Skeletal muscle satellite cell (primary cell): ENCODE results near the gene ZNF488.

Experiments used
- H3K27me3 ChIP-seq: 2 replicates; pipeline ENCODE4 v1.7.0; 2013; ENCODE audit warnings: low read length; ENCODE audit not compliant: control insufficient read depth, insufficient read depth
- H3K36me3 ChIP-seq: 2 replicates; pipeline ENCODE4 v1.7.0; 2013; ENCODE audit warnings: mild to moderate bottlenecking, control low read depth, low read length; ENCODE audit not compliant: insufficient read depth
- H3K4me1 ChIP-seq: 2 replicates; pipeline ENCODE4 v1.7.0; 2013; ENCODE audit warnings: low read length; ENCODE audit not compliant: control insufficient read depth, insufficient read depth
- H3K4me2 ChIP-seq: 2 replicates; pipeline ENCODE4 v1.7.0; 2013; ENCODE audit warnings: mild to moderate bottlenecking, low read length
- H3K4me3 ChIP-seq: 2 replicates; pipeline ENCODE4 v1.7.0; 2013; ENCODE audit warnings: low read length
- H3K9ac ChIP-seq: 2 replicates; pipeline ENCODE4 v1.7.0; 2013; ENCODE audit warnings: mild to moderate bottlenecking, low read depth, low read length, moderate library complexity
- H3K9me3 ChIP-seq: replicated peaks from 2 replicates; pipeline ENCODE4 v1.7.0; 2013; ENCODE audit warnings: mild to moderate bottlenecking, control low read depth, low read length

The ZNF488 gene

DNA sequence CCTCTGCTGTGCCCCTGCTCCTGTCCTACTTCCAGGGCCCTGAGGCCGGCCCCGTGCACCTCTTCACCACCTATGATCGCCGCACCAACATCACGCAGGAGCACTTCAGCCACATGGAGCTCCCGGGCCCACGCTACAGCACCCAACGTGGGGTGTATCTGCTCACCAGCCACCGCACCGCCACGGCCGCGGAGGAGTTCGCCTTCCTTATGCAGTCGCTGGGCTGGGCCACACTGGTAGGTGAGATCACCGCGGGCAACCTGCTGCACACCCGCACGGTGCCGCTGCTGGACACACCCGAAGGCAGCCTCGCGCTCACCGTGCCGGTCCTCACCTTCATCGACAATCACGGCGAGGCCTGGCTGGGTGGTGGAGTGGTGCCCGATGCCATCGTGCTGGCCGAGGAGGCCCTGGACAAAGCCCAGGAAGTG lies 34.1 kb downstream of the ZNF488 start:
- Histone ChIP-seq H3K4me1 (no peaks in the 10 kb centered on the region), H3K9ac (no peak overlapping the region), H3K4me3 (no peak overlapping the region), H3K27me3 (peaks cover 30% of the 10 kb centered on the region), H3K9me3 (no peaks in the 10 kb centered on the region), H3K36me3 (no peaks in the 10 kb centered on the region), H3K4me2 (no peak overlapping the region)

DNA sequence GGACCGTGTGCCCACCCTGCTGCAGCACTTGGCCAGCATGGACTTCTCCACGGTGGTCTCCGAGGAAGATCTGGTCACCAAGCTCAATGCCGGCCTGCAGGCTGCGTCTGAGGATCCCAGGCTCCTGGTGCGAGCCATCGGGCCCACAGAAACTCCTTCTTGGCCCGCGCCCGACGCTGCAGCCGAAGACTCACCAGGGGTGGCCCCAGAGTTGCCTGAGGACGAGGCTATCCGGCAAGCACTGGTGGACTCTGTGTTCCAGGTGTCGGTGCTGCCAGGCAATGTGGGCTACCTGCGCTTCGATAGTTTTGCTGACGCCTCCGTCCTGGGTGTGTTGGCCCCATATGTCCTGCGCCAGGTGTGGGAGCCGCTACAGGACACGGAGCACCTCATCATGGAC lies 34.6 kb downstream of the ZNF488 start:
- H3K9ac ChIP-seq = no peak overlapping the region
- no peaks in the 10 kb centered on the region for H3K4me1 ChIP-seq
- no peak overlapping the region for H3K4me3 ChIP-seq
- H3K27me3 ChIP-seq = peaks cover 32% of the 10 kb centered on the region
- no peak overlapping the region for H3K4me2 ChIP-seq
- no peaks in the 10 kb centered on the region for H3K36me3 ChIP-seq
- no peaks in the 10 kb centered on the region for H3K9me3 ChIP-seq

DNA sequence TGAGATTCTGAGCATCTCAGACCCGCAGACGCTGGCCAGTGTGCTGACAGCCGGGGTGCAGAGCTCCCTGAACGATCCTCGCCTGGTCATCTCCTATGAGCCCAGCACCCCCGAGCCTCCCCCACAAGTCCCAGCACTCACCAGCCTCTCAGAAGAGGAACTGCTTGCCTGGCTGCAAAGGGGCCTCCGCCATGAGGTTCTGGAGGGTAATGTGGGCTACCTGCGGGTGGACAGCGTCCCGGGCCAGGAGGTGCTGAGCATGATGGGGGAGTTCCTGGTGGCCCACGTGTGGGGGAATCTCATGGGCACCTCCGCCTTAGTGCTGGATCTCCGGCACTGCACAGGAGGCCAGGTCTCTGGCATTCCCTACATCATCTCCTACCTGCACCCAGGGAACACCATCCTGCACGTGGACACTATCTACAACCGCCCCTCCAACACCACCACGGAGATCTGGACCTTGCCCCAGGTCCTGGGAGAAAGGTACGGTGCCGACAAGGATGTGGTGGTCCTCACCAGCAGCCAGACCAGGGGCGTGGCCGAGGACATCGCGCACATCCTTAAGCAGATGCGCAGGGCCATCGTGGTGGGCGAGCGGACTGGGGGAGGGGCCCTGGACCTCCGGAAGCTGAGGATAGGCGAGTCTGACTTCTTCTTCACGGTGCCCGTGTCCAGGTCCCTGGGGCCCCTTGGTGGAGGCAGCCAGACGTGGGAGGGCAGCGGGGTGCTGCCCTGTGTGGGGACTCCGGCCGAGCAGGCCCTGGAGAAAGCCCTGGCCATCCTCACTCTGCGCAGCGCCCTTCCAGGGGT lies 35.2 kb downstream of the ZNF488 start:
- no peaks in the 10 kb centered on the region for H3K4me1 ChIP-seq
- no peaks in the 10 kb centered on the region for H3K9me3 ChIP-seq
- H3K9ac ChIP-seq = no peak overlapping the region
- H3K36me3 ChIP-seq = no peaks in the 10 kb centered on the region
- H3K4me2 ChIP-seq = no peak overlapping the region
- peaks cover 32% of the 10 kb centered on the region for H3K27me3 ChIP-seq
- no peak overlapping the region for H3K4me3 ChIP-seq

DNA sequence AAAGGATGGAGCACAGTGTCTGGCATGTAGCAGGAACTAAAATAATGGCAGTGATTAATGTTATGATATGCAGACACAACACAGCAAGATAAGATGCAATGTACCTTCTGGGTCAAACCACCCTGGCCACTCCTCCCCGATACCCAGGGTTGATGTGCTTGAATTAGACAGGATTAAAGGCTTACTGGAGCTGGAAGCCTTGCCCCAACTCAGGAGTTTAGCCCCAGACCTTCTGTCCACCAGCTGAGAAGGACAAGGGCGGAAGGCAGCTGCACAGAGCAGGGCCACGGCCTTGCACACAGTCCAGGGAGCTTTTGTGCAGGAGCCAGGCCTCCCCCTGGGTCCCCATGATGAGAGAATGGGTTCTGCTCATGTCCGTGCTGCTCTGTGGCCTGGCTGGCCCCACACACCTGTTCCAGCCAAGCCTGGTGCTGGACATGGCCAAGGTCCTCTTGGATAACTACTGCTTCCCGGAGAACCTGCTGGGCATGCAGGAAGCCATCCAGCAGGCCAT lies 35.9 kb downstream of the ZNF488 start, which contains the start of gene RBP3:
TSS of gene RBP3 (plus strand) at position 226 of the 514 bp plus-strand sequence. CDS start at position 348, 122 bp downstream.
- no peaks in the 10 kb centered on the region for H3K36me3 ChIP-seq
- no peak within 1 kb of the TSS for H3K9ac ChIP-seq
- peaks cover 32% of the 10 kb centered on the region for H3K27me3 ChIP-seq
- no peaks in the 10 kb centered on the region for H3K9me3 ChIP-seq
- H3K4me3 ChIP-seq = no peak within 1 kb of the TSS
- no peaks in the 10 kb centered on the region for H3K4me1 ChIP-seq
- H3K4me2 ChIP-seq = no peak within 1 kb of the TSS

DNA sequence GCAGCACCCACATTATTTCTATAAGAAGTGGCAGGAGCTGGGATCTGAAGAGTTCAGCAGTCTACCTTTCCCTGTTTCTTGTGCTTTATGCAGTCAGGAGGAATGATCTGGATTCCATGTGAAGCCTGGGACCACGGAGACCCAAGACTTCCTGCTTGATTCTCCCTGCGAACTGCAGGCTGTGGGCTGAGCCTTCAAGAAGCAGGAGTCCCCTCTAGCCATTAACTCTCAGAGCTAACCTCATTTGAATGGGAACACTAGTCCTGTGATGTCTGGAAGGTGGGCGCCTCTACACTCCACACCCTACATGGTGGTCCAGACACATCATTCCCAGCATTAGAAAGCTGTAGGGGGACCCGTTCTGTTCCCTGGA lies 36.8 kb downstream of the ZNF488 start:
- Histone ChIP-seq H3K36me3 (no peaks in the 10 kb centered on the region), H3K4me2 (no peak overlapping the region), H3K4me1 (no peaks in the 10 kb centered on the region), H3K4me3 (no peak overlapping the region), H3K9ac (no peak overlapping the region), H3K9me3 (no peaks in the 10 kb centered on the region), H3K27me3 (peaks cover 28% of the 10 kb centered on the region)

DNA sequence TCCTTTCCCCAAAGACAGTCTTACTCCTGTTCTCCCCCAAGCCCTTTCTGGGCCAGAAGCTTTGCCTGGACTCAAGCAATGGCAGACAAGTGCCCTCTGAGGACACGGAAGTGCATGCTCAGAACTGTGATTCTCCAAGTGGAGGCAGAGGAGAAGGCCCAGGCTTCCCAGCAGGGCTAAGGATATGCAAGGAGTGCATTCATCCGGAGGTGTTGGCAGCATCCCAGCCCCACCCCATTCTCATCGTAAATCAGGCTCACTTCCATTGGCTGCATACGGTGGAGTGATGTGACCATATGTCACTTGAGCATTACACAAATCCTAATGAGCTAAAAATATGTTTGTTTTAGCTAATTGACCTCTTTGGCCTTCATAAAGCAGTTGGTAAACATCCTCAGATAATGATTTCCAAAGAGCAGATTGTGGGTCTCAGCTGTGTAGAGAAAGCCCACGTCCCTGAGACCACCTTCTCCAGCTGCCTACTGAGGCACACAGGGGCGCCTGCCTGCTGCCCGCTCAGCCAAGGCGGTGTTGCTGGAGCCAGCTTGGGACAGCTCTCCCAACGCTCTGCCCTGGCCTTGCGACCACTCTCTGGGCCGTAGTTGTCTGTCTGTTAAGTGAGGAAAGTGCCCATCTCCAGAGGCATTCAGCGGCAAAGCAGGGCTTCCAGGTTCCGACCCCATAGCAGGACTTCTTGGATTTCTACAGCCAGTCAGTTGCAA lies 37.4 kb downstream of the ZNF488 start:
- H3K36me3 ChIP-seq = no peaks in the 10 kb centered on the region
- no peak overlapping the region for H3K4me3 ChIP-seq
- no peak overlapping the region for H3K4me2 ChIP-seq
- H3K9ac ChIP-seq = no peak overlapping the region
- no peaks in the 10 kb centered on the region for H3K4me1 ChIP-seq
- H3K9me3 ChIP-seq = no peaks in the 10 kb centered on the region
- H3K27me3 ChIP-seq = peaks cover 31% of the 10 kb centered on the region

DNA sequence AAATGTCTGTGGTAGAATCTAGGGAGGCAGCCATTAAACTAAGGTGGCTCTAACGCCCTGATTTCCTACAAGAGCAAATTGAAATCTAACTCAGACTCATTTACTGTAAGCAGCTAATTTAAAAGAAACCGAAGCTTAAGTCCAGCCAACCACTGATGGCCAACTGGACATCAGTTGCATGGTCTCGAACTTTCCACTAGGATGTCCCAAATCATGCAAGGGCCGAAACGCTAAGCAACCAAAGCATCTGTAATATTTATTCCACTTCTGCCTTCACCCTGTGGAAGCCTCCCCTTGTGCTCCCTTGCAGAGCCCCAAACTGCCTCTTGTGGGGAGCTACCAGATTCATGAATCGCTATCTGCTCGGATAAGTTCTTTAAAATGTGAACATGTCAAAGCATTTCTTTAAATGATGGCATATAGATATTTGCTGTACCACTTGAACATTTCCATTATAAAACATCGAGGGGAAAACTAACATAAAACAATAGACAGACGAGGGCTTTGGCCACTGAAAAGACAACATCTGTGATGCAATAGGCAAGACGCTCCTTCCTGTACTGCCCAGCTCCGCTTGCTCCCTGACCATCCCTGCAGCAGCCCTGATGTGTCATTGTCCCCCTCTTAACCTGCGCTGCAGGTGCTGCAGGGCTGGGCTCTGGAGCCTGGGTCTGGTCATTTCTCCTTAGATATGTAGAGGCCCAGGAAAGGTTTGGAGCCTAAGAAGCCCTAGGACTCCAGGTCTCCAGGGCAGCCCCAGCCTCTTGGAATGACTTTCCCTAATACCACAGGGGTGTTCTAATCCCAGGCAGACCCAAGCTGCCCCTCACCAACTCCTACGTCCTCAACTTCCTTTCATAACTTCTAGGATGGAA lies 38.9 kb downstream of the ZNF488 start:
- Histone ChIP-seq H3K4me1 (no peaks in the 10 kb centered on the region), H3K4me2 (no peak overlapping the region), H3K9ac (no peak overlapping the region), H3K36me3 (no peaks in the 10 kb centered on the region), H3K27me3 (peaks cover 31% of the 10 kb centered on the region), H3K4me3 (no peak overlapping the region), H3K9me3 (no peaks in the 10 kb centered on the region)

DNA sequence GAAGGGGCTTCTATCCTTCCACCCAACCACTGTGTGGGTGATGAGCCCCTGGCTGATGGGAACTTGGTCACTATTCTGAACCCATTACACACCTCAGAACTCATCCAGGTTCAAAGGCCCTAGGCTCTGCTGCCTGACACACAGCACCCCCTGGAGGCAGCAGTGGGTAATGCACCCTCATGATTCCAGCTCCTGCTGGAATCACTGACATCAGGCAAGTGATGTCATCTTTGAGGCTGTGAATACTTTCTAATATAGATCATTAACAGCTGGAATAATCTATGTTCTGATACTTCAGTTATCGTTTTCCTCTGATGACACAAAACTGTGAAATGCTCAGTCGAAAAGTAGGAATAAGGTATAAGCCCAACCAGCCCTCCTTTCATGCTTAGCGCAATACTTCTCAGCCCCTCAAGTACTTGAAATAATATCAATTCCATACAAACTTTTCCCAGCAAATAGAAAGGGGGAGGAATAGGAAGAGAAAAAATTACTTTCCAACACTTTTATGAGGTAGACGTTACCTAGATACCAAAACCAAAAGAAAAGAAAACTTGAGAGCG lies 43.4 kb downstream of the ZNF488 start:
- Histone ChIP-seq H3K36me3 (no peaks in the 10 kb centered on the region), H3K4me1 (no peaks in the 10 kb centered on the region), H3K9me3 (no peaks in the 10 kb centered on the region), H3K4me2 (no peak overlapping the region), H3K4me3 (no peak overlapping the region), H3K27me3 (peaks cover 48% of the 10 kb centered on the region), H3K9ac (no peak overlapping the region)

DNA sequence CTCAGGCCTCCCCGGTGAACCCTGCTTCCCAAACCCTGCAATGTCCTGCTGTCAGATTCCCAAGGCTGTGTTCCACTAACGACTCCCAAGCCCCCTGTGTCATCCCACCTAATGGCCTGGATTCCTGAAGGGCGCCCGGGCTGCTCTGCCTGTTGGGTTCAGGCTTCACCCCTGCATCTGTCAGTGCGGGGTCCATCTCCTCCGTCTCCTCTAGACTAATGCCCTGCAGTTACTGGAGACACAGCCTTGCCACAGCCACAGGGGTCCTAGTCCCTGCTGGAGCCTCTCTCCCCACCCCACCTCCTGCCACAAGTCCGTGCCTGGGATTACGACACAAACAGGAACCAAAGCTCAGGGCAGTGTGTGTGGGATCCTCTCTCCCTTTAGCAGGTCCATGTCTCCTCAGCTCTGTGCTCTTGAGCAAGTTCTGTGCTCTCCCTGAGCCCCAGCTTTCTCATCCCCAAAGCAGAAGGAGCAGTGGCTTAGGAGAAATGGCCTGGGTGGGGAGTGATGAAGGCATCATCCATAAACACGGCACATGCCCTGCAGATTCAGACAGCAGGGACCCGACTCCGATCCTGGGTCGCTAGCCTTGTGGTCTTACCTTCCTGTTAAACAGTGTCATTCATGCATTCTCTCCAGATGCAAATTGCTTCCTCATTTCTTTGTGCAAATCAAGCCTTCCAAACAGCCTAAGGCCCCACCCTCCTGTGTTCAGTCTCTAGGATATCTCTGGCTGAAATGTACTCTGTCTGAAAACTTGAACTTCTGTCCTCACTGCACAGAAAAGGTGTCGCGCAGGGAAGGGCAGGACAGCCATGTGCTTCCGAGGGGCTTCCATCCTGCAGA lies 44.1 kb downstream of the ZNF488 start:
- H3K9ac ChIP-seq = no peak overlapping the region
- H3K27me3 ChIP-seq = peaks cover 48% of the 10 kb centered on the region
- no peak overlapping the region for H3K4me2 ChIP-seq
- no peaks in the 10 kb centered on the region for H3K9me3 ChIP-seq
- no peaks in the 10 kb centered on the region for H3K4me1 ChIP-seq
- H3K4me3 ChIP-seq = no peak overlapping the region
- H3K36me3 ChIP-seq = no peaks in the 10 kb centered on the region

DNA sequence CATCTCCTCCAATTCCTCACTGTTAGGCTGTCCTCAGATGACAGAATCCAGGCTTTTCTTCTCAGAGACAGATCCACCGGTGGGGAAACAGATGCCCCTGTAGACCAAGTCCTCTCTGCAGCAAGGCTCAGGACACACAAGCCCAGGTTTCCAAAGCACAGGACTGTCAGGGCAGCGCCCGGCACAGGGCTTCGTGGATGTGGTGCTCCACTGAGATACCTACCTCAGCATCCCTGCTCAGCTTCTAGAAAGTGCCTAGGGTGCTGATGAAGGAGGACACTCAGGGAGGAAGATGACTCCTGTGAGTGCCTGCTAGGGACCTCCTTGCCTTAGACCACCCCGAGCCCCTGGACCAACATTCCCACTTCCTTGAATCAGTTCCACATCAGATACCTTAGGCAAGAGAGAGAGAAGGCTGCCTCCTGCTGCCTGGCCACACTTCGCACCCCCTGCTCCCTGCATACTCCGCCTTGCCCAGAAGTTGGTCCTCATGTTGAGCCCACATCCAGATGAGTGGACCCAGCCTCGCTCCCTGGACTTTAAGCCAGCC lies 44.8 kb downstream of the ZNF488 start:
- H3K36me3 ChIP-seq = no peaks in the 10 kb centered on the region

More for the DNA sequence above, 44.8 kb downstream of the ZNF488 start:
- Histone ChIP-seq H3K4me1 (no peaks in the 10 kb centered on the region), H3K4me2 (no peak overlapping the region), H3K9ac (no peak overlapping the region), H3K4me3 (no peak overlapping the region), H3K9me3 (no peaks in the 10 kb centered on the region), H3K27me3 (peaks cover 52% of the 10 kb centered on the region)
